Mesenchymal stem cell (in vitro differentiated cells and primary cell): Measurements from ENCODE around the gene ZKSCAN7.

ENCODE experiments used
- DNase-seq: peaks from one replicate; pipeline ENCODE4 v3.0.0-alpha.2; 2013
- H2AFZ ChIP-seq: one replicate; pipeline ENCODE4 v1.6.1; 2013; ENCODE audit warnings: low read depth, mild to moderate bottlenecking, control low read depth, inconsistent platforms, low read length, moderate library complexity
- H2AK5ac ChIP-seq: 2 replicates; pipeline ENCODE4 v1.6.1; 2013; ENCODE audit warnings: low read length, moderate library complexity, mild to moderate bottlenecking, inconsistent platforms; ENCODE audit not compliant: severe bottlenecking
- H2BK120ac ChIP-seq: one replicate; pipeline ENCODE4 v1.6.1; 2013; ENCODE audit warnings: low read depth, mild to moderate bottlenecking, inconsistent platforms, low read length, moderate library complexity
- H2BK12ac ChIP-seq, 2 experiments: one replicate each; pipeline ENCODE4 v1.6.1; 2013; ENCODE audit warnings: inconsistent platforms in 2 of 2, low read length in 2 of 2, mild to moderate bottlenecking in 2 of 2, moderate library complexity in 2 of 2, control low read depth in 1 of 2
- H2BK15ac ChIP-seq: one replicate; pipeline ENCODE4 v1.6.1; 2013; ENCODE audit warnings: mild to moderate bottlenecking, low read depth, inconsistent platforms; ENCODE audit not compliant: poor library complexity, severe bottlenecking
- H2BK5ac ChIP-seq: 2 replicates; pipeline ENCODE4 v1.6.1; 2013; ENCODE audit warnings: low read depth, mild to moderate bottlenecking, low read length, control low read depth, inconsistent platforms; ENCODE audit not compliant: poor library complexity, severe bottlenecking
- H3K14ac ChIP-seq, 2 experiments: one replicate each; pipeline ENCODE4 v1.6.1; 2013; ENCODE audit warnings: inconsistent platforms in 2 of 2, low read length in 2 of 2, control low read depth in 1 of 2, mild to moderate bottlenecking in 1 of 2, moderate library complexity in 1 of 2
- H3K18ac ChIP-seq, 2 experiments: one replicate each; pipeline ENCODE4 v1.6.1; 2013; ENCODE audit warnings: inconsistent platforms in 2 of 2, low read length in 2 of 2, control low read depth in 1 of 2, low read depth in 1 of 2, mild to moderate bottlenecking in 1 of 2
- H3K23ac ChIP-seq, 2 experiments: one replicate each; pipeline ENCODE4 v1.6.1; 2013; ENCODE audit warnings: inconsistent platforms in 2 of 2, low read length in 2 of 2, mild to moderate bottlenecking in 2 of 2, moderate library complexity in 2 of 2, control low read depth in 1 of 2
- H3K27ac ChIP-seq: 2 replicates; pipeline ENCODE4 v1.5.1; 2013; ENCODE audit warnings: mild to moderate bottlenecking, moderate library complexity, low read length, control low read depth, inconsistent platforms; ENCODE audit not compliant: poor library complexity, severe bottlenecking
- H3K27me3 ChIP-seq, 2 experiments: 2 replicates each; pipeline versions ENCODE4 v1.6.1 to v1.7.0; 2013; ENCODE audit warnings: low read length in 2 of 2, mild to moderate bottlenecking in 2 of 2, moderate library complexity in 2 of 2, control low read depth in 1 of 2, inconsistent platforms in 1 of 2; ENCODE audit not compliant: control insufficient read depth in 1 of 2, insufficient read depth in 1 of 2
- H3K36me3 ChIP-seq, 2 experiments: 2 replicates each; pipeline versions ENCODE4 v1.6.1 to v1.7.0; 2013; ENCODE audit warnings: low read length in 2 of 2, control low read depth in 1 of 2, inconsistent platforms in 1 of 2, low read depth in 1 of 2, mild to moderate bottlenecking in 1 of 2; ENCODE audit not compliant: insufficient read depth in 2 of 2, control insufficient read depth in 1 of 2
- H3K4ac ChIP-seq, 2 experiments: one replicate each; pipeline ENCODE4 v1.6.1; 2013; ENCODE audit warnings: inconsistent platforms in 2 of 2, low read length in 2 of 2, mild to moderate bottlenecking in 2 of 2, moderate library complexity in 2 of 2, control low read depth in 1 of 2, low read depth in 1 of 2
- H3K4me1 ChIP-seq: 2 replicates; pipeline ENCODE4 v1.6.1; 2013; ENCODE audit warnings: low read depth, low read length, control low read depth; ENCODE audit not compliant: control insufficient read depth, insufficient read depth
- H3K4me2 ChIP-seq: 2 replicates; pipeline ENCODE4 v1.6.1; 2013; ENCODE audit warnings: low read length, mild to moderate bottlenecking, inconsistent platforms; ENCODE audit not compliant: poor library complexity, severe bottlenecking
- H3K4me3 ChIP-seq, 2 experiments: 2 replicates each; pipeline versions ENCODE4 v1.5.1 to v1.7.0; 2013; ENCODE audit warnings: low read length in 2 of 2, mild to moderate bottlenecking in 2 of 2, control low read depth in 1 of 2, low read depth in 1 of 2; ENCODE audit not compliant: insufficient read depth in 1 of 2
- H3K79me1 ChIP-seq: replicated peaks from 2 replicates; pipeline ENCODE4 v1.6.1; 2013; ENCODE audit warnings: mild to moderate bottlenecking, control low read depth, low read length, inconsistent platforms; ENCODE audit not compliant: poor library complexity, severe bottlenecking
- H3K9ac ChIP-seq: 2 replicates; pipeline ENCODE4 v1.7.0; 2013; ENCODE audit warnings: mild to moderate bottlenecking, low read length, moderate library complexity
- H3K9me3 ChIP-seq: 2 replicates; pipeline ENCODE4 v1.7.0; 2013; ENCODE audit warnings: mild to moderate bottlenecking, low read length; ENCODE audit not compliant: control insufficient read depth
- H4K8ac ChIP-seq: one replicate; pipeline ENCODE4 v1.6.1; 2013; ENCODE audit warnings: inconsistent platforms, mild to moderate bottlenecking, low read length, moderate library complexity
- H4K91ac ChIP-seq: one replicate; pipeline ENCODE4 v1.6.1; 2013; ENCODE audit warnings: mild to moderate bottlenecking, low read length, inconsistent platforms
- WGBS: methylation state at CpG from one replicate; pipeline ENCODE4 v1.1.7; 2013; ENCODE audit warnings: mixed read lengths; 5-methylcytosine and 5-hydroxymethylcytosine counted together

The ZKSCAN7 gene

DNA sequence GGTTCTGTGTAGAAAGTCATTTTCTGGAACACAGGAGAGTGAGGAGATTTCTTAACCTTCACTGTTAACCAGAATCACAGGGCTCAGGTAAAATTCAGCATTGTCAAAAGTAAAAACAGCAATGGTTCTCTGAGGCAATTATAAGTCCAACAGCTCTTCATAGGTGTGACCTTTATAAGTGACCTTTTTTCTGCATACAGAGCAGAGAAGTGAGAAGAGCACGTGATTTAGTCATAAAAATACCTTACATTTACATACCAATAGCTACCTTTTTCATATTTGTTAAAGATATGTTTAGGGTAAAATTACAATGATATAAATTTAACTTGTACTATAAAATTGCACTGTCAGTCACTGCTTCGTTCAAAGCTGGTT is 36.2 kb upstream of the ZKSCAN7 start:
- H3K9ac ChIP-seq = no peak overlapping the region
- no peak overlapping the region for H2BK15ac ChIP-seq
- H3K27me3 ChIP-seq = peaks cover 0 to 36% of the 10 kb centered on the region in 2 experiments
- H3K4ac ChIP-seq = no peak overlapping the region
- no peak for DNase-seq
- H2AK5ac ChIP-seq = no peak overlapping the region
- H3K9me3 ChIP-seq = peaks cover 5% of the 10 kb centered on the region
- H2BK12ac ChIP-seq = no peak overlapping the region
- H4K8ac ChIP-seq = no peak overlapping the region
- no peak overlapping the region for H4K91ac ChIP-seq
- no peak overlapping the region for H3K4me2 ChIP-seq
- H3K18ac ChIP-seq = no peak overlapping the region
- no peak overlapping the region for H3K4me3 ChIP-seq
- 83% methylated on average over 1 of the region's 2 CpGs for WGBS
- H3K36me3 ChIP-seq = no peaks in the 10 kb centered on the region
- no peak overlapping the region for H2BK120ac ChIP-seq
- no peak overlapping the region for H2AFZ ChIP-seq
- H3K23ac ChIP-seq = no peak overlapping the region
- H2BK5ac ChIP-seq = no peak overlapping the region
- no peaks in the 10 kb centered on the region for H3K4me1 ChIP-seq
- no peak overlapping the region for H3K14ac ChIP-seq
- no peak overlapping the region for H3K27ac ChIP-seq
- H3K79me1 ChIP-seq = no peaks in the 10 kb centered on the region

DNA sequence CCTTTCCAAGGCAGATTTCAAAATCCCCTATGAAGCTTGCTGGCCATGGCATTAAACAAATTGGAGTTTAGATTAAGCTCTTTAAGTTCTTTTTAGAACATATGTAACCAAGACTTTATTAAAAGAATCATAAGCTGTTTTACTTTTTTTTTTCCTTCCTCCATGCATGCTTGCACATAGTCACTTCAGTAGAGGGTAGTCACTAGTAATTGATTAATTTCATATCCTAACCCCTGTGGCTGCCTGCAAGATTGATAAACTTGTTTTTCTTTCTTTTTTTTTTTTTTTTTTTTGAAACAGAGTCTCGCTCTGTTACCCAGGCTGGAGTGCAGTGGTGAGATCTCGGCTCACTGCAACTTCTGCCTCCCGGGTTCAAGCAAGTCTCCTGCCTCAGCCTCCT is 33.3 kb upstream of the ZKSCAN7 start:
- DNase-seq = no peak
- no peaks in the 10 kb centered on the region for H3K9me3 ChIP-seq
- no peak overlapping the region for H2BK120ac ChIP-seq
- H3K4me3 ChIP-seq = no peak overlapping the region
- H2BK5ac ChIP-seq = no peak overlapping the region
- no peak overlapping the region for H2AFZ ChIP-seq
- no peak overlapping the region for H2AK5ac ChIP-seq
- H3K79me1 ChIP-seq = no peaks in the 10 kb centered on the region
- peaks cover 13 to 40% of the 10 kb centered on the region in 2 experiments for H3K27me3 ChIP-seq
- H3K4me2 ChIP-seq = no peak overlapping the region
- H3K4me1 ChIP-seq = no peaks in the 10 kb centered on the region
- H3K23ac ChIP-seq = no peak overlapping the region
- WGBS = 87% methylated on average over 3 of the region's 3 CpGs
- H3K18ac ChIP-seq = no peak overlapping the region
- H3K4ac ChIP-seq = no peak overlapping the region
- no peaks in the 10 kb centered on the region for H3K36me3 ChIP-seq
- H4K91ac ChIP-seq = no peak overlapping the region
- H3K14ac ChIP-seq = no peak overlapping the region
- H2BK12ac ChIP-seq = no peak overlapping the region
- no peak overlapping the region for H3K27ac ChIP-seq
- H3K9ac ChIP-seq = no peak overlapping the region
- no peak overlapping the region for H2BK15ac ChIP-seq
- H4K8ac ChIP-seq = no peak overlapping the region

DNA sequence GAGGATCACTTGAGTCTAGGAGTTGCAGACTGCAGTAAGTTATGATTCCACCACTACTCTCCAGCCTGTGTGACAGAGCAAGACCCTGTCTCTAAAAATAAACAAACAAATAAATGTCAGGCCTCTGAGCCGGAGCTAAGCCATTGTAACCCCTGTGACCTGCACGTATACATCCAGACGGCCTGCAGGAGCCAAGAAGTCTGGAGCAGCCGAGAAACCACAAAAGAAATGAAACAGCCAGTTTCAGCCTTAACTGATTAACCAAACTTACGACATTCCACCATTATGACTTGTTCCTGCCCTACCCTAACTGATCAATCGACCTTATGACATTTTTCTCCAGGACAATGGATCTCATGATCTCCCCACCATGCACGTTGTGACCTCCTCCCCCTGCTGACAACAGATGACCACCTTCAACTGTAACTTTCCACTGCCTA is 32.5 kb upstream of the ZKSCAN7 start:
- Histone ChIP-seq H3K36me3 (no peaks in the 10 kb centered on the region), H2AK5ac (no peak overlapping the region), H3K79me1 (no peaks in the 10 kb centered on the region), H2BK5ac (no peak overlapping the region), H3K9ac (no peak overlapping the region), H4K91ac (no peak overlapping the region), H3K23ac (no peak overlapping the region), H3K27me3 (peaks cover 13 to 40% of the 10 kb centered on the region in 2 experiments), H3K14ac (no peak overlapping the region), H2BK12ac (no peak overlapping the region), H2AFZ (no peak overlapping the region), H3K4me2 (no peak overlapping the region), H3K9me3 (no peaks in the 10 kb centered on the region), H3K4me3 (no peak overlapping the region), H4K8ac (no peak overlapping the region), H3K4ac (no peak overlapping the region), H3K4me1 (no peaks in the 10 kb centered on the region), H2BK120ac (no peak overlapping the region), H3K27ac (no peak overlapping the region), H3K18ac (no peak overlapping the region), H2BK15ac (no peak overlapping the region)
- peak; percentile 27 for DNase-seq
- 18% methylated on average over 7 of the region's 7 CpGs for WGBS

DNA sequence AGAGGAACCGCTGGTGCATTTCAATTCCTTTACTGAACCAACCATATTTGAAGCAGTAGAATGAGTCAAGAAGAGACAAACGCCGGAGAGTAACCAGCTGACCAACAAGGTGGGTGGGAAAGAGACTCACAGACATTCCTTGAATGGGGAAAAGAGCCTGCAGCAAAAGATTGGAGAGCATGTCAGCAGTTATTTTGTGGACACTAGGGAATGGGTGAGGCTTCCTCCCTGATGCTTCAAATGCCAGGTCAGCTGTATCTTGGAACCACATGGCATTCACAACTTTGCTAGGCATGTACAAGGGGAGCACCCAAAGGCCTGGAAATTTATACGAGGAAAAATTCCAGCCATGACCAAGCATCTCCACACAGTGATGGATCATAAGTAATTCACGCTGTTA is 29.9 kb upstream of the ZKSCAN7 start:
- Histone ChIP-seq H3K4me2 (no peak overlapping the region), H3K4me3 (no peak overlapping the region), H2BK12ac (no peak overlapping the region), H3K27me3 (peaks cover 25 to 40% of the 10 kb centered on the region in 2 experiments), H3K23ac (no peak overlapping the region), H3K79me1 (no peaks in the 10 kb centered on the region), H3K36me3 (no peaks in the 10 kb centered on the region), H2AFZ (no peak overlapping the region), H2BK5ac (no peak overlapping the region), H4K91ac (no peak overlapping the region), H2BK120ac (no peak overlapping the region), H3K14ac (no peak overlapping the region), H3K27ac (no peak overlapping the region), H2AK5ac (no peak overlapping the region), H3K4ac (no peak overlapping the region), H4K8ac (no peak overlapping the region), H3K9ac (no peak overlapping the region), H3K4me1 (no peaks in the 10 kb centered on the region), H3K18ac (no peak overlapping the region), H3K9me3 (no peaks in the 10 kb centered on the region), H2BK15ac (no peak overlapping the region)
- WGBS = 90% methylated on average over 4 of the region's 5 CpGs
- DNase-seq = no peak
